GM12864 (cell line): ENCODE results near the gene MARCHF10.

Experiments
- DNase-seq: peaks from one replicate; pipeline ENCODE4 v3.0.0-alpha.2; 2011; ENCODE audit warnings: low read depth
- H3K4me3 ChIP-seq: 2 replicates; pipeline ENCODE4 v1.5.1; 2011; ENCODE audit warnings: mild to moderate bottlenecking, low read depth, low read length, control low read depth
- CTCF ChIP-seq: IDR thresholded peaks from 2 replicates; pipeline ENCODE4 v1.5.1; 2011; ENCODE audit warnings: low read depth, mild to moderate bottlenecking, moderate library complexity, low read length, control low read depth, inconsistent platforms; ENCODE audit errors: missing control alignments

MARCHF10 gene

DNA sequence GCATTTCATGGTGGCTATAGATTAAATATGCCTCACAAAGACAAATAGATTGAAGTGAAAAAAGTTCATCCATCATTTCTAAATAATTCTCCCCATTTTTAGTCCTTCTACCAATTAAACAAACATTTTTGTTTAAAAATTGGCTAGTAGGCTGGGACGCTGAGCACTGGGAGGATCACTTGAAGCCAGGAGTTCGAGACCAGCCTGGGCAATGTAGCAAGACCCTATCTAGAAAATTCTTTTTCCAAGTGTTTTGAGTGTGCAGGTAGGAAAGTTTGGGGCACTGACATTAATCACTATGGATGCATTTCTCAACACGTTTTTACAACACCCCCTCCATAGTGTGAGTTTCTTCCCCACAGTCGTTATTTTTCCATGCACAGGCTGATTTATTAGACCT lies 123.9 kb downstream of the MARCHF10 start:
- no peak for TF ChIP-seq CTCF
- DNase-seq = no peak
- H3K4me3 ChIP-seq = no peak overlapping the region

- no peak for DNase-seq
- no peak overlapping the region for H3K4me3 ChIP-seq
- TF ChIP-seq CTCF = no peak
Observed at GRCh38 chr17:62681939-62682381, 126.2 kb downstream of the MARCHF10 start.

DNA sequence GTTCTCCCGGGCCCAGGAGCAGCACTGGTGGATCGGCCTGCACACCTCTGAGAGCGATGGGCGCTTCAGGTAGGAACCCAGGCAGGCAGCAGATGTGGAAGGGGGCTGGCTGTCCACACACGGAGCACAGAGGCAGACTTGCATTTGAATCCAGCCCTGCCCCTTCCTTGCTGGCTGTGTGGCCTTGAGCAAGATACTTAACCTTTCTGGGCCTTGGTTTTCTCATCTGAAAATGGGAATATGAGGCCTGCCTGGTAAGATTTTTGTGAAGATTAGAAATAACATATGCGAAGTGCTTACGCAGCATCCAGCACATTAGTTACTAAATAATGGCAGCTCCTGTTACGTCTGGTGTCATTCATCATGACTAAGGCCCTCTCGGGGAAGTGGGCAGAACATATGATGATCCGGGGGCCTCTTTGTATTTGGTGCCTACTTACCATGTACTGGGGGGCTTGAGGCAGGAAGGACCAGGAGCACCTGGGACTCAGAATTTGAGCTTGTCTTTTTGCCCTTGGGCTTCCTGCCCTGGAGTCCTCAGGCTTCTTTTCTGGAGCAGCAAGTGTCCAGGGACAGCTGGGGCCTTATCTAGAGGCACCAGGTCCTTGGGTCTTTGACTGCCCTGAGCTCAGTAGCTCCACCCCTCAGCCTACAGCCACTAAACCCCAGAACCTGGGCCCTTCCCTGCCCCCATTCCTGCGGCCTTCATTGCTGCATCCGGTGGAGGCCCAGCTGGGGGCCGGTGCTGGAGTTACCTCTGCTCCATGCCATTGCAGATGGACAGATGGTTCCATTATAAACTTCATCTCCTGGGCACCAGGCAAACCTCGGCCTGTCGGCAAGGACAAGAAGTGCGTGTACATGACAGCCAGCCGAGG lies 126.8 kb downstream of the MARCHF10 start:
- no peak overlapping the region for H3K4me3 ChIP-seq
- DNase-seq = no peak
- TF ChIP-seq CTCF = no peak

DNA sequence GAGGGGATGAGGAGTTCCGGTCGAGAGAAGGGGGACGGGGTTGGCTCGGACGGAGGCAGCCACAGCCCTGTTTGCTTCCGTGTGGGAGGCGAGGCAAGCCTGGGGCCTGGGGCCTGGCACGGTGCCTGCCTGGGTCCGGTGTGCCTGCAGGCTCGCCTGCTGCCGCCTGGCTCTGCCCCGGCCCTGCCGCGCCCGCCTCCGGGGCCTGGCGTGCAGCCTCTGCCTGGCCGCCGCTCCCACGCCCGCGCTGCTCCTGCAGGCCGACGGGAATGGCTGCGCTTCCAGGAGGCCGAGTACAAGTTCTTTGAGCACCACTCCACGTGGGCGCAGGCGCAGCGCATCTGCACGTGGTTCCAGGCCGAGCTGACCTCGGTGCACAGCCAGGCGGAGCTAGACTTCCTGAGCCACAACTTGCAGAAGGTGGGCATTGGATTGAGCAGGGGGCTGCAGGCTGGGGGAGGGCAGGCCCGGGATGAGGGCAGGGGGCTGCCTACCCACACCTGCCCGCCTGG lies 127.5 kb downstream of the MARCHF10 start:
- no peak for DNase-seq
- no peak for TF ChIP-seq CTCF
- no peak overlapping the region for H3K4me3 ChIP-seq

- no peak for DNase-seq
- TF ChIP-seq CTCF = no peak
- no peak overlapping the region for H3K4me3 ChIP-seq
Observed at GRCh38 chr17:62679866-62680377, 128.2 kb downstream of the MARCHF10 start.

GRCh38 chr17:62678214-62678919 lies 129.7 kb downstream of the MARCHF10 start:
- DNase-seq = no peak
- no peak for TF ChIP-seq CTCF

More at GRCh38 chr17:62678214-62678919, 129.7 kb downstream of the MARCHF10 start:
- no peak overlapping the region for H3K4me3 ChIP-seq
